SK-N-MC (cell line): ENCODE data around the gene FES.

ENCODE experiments used
- EZH2 ChIP-seq: fragments of 200-600 bp; sonication (generic); IDR thresholded peaks from one replicate; pipeline ENCODE4 v1.6.1; 2017; ENCODE audit warnings: antibody characterized with exemption
- POLR2AphosphoS5 ChIP-seq: IDR thresholded peaks from 2 replicates; pipeline ENCODE4 v1.6.1; 2012; ENCODE audit warnings: mild to moderate bottlenecking, low read depth, low read length, borderline replicate concordance

DNA sequence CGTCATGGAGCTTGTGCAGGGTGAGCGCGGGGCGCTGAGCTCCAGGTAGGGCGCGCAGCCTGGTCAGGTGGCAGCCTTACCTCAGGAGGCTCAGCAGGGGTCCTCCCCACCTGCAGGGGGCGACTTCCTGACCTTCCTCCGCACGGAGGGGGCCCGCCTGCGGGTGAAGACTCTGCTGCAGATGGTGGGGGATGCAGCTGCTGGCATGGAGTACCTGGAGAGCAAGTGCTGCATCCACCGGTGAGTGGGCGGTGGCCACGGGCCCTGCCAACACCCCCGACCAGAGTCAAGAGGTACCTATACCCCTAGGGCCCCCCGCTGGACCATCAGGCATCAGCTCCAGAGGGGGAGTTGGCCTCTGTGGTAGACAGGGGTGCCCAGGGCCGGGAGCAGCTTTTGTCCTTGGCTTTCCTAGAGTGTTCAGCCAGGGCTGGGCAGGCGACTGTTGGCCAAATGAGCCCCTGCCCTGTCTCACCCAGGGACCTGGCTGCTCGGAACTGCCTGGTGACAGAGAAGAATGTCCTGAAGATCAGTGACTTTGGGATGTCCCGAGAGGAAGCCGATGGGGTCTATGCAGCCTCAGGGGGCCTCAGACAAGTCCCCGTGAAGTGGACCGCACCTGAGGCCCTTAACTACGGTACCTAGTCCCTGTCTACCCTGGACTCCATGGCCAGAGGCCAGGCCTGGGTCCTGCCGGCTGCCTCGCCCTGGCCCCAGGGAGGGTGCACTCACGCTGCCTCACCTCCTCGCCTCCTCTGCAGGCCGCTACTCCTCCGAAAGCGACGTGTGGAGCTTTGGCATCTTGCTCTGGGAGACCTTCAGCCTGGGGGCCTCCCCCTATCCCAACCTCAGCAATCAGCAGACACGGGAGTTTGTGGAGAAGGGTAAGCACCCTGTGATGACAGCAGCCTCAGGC, 9.1 kb downstream of the FES start:
- TF ChIP-seq POLR2AphosphoS5 (no peak), EZH2 (no peak)
